LNCaP clone FGC (cell line): ENCODE results near the gene SNX8.
"Not testable (repeated sequence)": the region's sequence is repeated elsewhere in the genome, so short reads cannot be mapped to it uniquely, and the experiment has no call there.

Experiments used
- DNase-seq: peaks from one replicate; pipeline ENCODE4 v3.0.0-alpha.2; 2011; ENCODE audit warnings: low read depth
- H3K4me3 ChIP-seq: 2 replicates; pipeline ENCODE4 v1.5.1; 2011; ENCODE audit warnings: mild to moderate bottlenecking, low read depth, low read length, control low read depth
- TF ChIP-seq, protein P1 (sequence below): IDR thresholded peaks from 2 replicates; pipeline ENCODE4 v1.5.1; 2012; ENCODE audit warnings: mild to moderate bottlenecking; ENCODE audit not compliant: control insufficient read depth, insufficient read depth; ENCODE audit errors: extremely low read depth

SNX8 gene

GRCh38 chr7:2270495-2270894 lies 43.7 kb downstream of the SNX8 start:
- DNase-seq: no peak
- H3K4me3 ChIP-seq: no peak overlapping the region
- TF ChIP-seq, protein P1, sequence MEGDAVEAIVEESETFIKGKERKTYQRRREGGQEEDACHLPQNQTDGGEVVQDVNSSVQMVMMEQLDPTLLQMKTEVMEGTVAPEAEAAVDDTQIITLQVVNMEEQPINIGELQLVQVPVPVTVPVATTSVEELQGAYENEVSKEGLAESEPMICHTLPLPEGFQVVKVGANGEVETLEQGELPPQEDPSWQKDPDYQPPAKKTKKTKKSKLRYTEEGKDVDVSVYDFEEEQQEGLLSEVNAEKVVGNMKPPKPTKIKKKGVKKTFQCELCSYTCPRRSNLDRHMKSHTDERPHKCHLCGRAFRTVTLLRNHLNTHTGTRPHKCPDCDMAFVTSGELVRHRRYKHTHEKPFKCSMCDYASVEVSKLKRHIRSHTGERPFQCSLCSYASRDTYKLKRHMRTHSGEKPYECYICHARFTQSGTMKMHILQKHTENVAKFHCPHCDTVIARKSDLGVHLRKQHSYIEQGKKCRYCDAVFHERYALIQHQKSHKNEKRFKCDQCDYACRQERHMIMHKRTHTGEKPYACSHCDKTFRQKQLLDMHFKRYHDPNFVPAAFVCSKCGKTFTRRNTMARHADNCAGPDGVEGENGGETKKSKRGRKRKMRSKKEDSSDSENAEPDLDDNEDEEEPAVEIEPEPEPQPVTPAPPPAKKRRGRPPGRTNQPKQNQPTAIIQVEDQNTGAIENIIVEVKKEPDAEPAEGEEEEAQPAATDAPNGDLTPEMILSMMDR: no peak

DNA sequence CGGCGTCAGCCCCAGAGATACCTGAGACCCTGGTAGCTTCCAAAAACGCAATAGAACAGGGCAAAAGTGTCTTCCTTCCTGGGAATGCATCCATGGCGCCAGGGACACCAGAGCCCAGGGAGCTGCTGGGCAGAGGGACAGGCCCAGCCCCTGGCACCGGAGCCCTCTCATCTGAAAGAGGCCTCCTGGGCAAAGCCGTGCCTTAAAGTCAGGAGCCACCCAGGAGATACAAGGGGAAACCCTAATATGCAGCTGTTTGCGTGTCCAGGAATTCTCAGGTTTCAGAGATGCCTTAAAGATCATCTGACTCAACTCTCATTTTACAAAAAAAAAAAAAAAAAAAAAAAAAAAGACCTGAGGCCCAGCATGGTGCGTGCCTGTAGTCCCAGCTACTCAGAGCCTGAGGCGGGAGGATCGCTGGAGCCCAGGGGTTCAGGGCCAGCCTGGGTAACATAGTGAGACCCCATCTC lies 44.2 kb downstream of the SNX8 start:
- no peak overlapping the region for H3K4me3 ChIP-seq
- no peak for DNase-seq
- TF ChIP-seq, protein P1: no peak

GRCh38 chr7:2269089-2269990 lies 44.9 kb downstream of the SNX8 start:
- DNase-seq, H3K4me3 ChIP-seq: not testable (repeated sequence)

- no peak for DNase-seq
- TF ChIP-seq, protein P1: no peak
- H3K4me3 ChIP-seq: no peak overlapping the region
Measured at GRCh38 chr7:2266911-2267310, 47.3 kb downstream of the SNX8 start.

- no peak for DNase-seq
- no peak overlapping the region for H3K4me3 ChIP-seq
- TF ChIP-seq, protein P1: no peak
Measured at GRCh38 chr7:2264158-2264557, 50.1 kb downstream of the SNX8 start.

- no peak for DNase-seq
- TF ChIP-seq, protein P1: no peak
Measured at GRCh38 chr7:2263176-2263575, 51.1 kb downstream of the SNX8 start.

DNA sequence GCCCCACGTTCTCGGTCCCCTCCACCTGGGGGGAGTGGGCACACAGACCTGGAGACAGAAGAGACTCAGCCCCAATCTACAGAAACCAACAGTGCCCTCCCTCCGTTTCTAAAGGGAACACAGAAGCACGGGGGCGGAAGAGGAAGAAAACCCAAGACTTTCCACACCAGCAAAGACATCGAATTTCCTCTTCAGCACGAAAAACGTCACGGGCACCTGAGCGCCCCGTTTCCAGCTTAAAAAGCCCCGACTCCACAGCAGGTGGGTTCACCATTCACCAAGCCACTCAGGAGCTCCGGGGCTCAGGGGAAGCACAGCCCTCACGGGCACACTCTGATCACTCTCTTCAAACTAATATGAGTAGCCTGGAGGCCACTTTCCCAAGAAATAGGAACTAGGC lies 52.6 kb downstream of the SNX8 start:
- DNase-seq: no peak
- TF ChIP-seq, protein P1: no peak
- H3K4me3 ChIP-seq: no peak overlapping the region

More at GRCh38 chr7:2263176-2263575, 51.1 kb downstream of the SNX8 start:
- H3K4me3 ChIP-seq: no peak overlapping the region
